HG03558 (cell line): ENCODE measurements around the gene EGR1.
A peak's percentile ranks its signal among the peaks of the same experiment; 100 is the strongest.

Experiments
- ATAC-seq: cut with Tn5 transposase; IDR thresholded peaks from one replicate; pipeline ENCODE4 v1.9.1; 2021; ENCODE audit warnings: moderate number of reproducible peaks; ENCODE audit not compliant: unreplicated experiment; ENCODE audit errors: extremely low read depth

EGR1 gene

GRCh38 chr5:138452720-138453119 is 12.6 kb upstream of the EGR1 start:
- ATAC-seq = no peak

- ATAC-seq = no peak
Observed at GRCh38 chr5:138453590-138453989, 11.7 kb upstream of the EGR1 start.

GRCh38 chr5:138454121-138454520 is 11.2 kb upstream of the EGR1 start:
- no peak for ATAC-seq

GRCh38 chr5:138455232-138455930 is 9.9 kb upstream of the EGR1 start:
- ATAC-seq = no peak

- no peak for ATAC-seq
Observed at GRCh38 chr5:138457531-138458275, 7.6 kb upstream of the EGR1 start.

- ATAC-seq = no peak
Observed at GRCh38 chr5:138458384-138458783, 6.9 kb upstream of the EGR1 start.

- no peak for ATAC-seq
Observed at GRCh38 chr5:138458856-138459255, 6.4 kb upstream of the EGR1 start.

GRCh38 chr5:138459311-138459933 is 5.9 kb upstream of the EGR1 start:
- ATAC-seq = no peak

GRCh38 chr5:138460032-138460693 is 5.1 kb upstream of the EGR1 start:
- ATAC-seq = no peak

GRCh38 chr5:138461343-138462125 is 3.7 kb upstream of the EGR1 start:
- no peak for ATAC-seq

- no peak for ATAC-seq
Observed at GRCh38 chr5:138463419-138464007, 1.8 kb upstream of the EGR1 start.

GRCh38 chr5:138464008-138464387 is 1.3 kb upstream of the EGR1 start:
- ATAC-seq = peak; percentile 41

GRCh38 chr5:138464388-138465260 is 655 bp upstream of the EGR1 start:
- peak; percentile 41 for ATAC-seq

GRCh38 chr5:138466125-138466899 is 1.0 kb downstream of the EGR1 start:
- ATAC-seq = no peak

GRCh38 chr5:138466900-138467710 is 1.8 kb downstream of the EGR1 start:
- no peak for ATAC-seq

GRCh38 chr5:138467711-138468132 is 2.4 kb downstream of the EGR1 start:
- ATAC-seq = no peak
